ENCODE measurements around the gene CYP2J2. TPM values are rescaled to one million over a fixed set of nuclear protein-coding genes. Genes with fewer than 3 reads are reported as not detected.

CYP2J2 gene
- total RNA-seq, 1 experiment from 2014 or later = 1.1 TPM

GRCh38 chr1:59845091-59845490, 81.5 kb downstream of the CYP2J2 start:
- H3K9me3 ChIP-seq (ENCODE audit: control insufficient read depth in 1 of 2, insufficient read depth in 1 of 2, low read depth in 1 of 2, low read length in 2 of 2) = no peaks in the 10 kb centered on the region
- no peak overlapping the region for H3K4me2 ChIP-seq (ENCODE audit: low read length)
- H3K9me2 ChIP-seq (ENCODE audit: insufficient read depth) = no peaks in the 10 kb centered on the region
- ChIA-PET POLR2A (no interaction called here), CTCF (no interaction called here), RAD21 (ENCODE audit: low non-redundant PET in 1 of 2, low total read pairs in 2 of 2, uncharacterized antibody in 2 of 2, unreplicated experiment in 2 of 2) (no interaction called here)
- intact Hi-C loops (cut with micrococcal nuclease) = no loop called here
- no peak for TF ChIP-seq YY1 (IDR thresholded peaks at IDR 0.05; ENCODE audit: extremely low read depth, insufficient replicate concordance, low read depth, low read length)
- no peak for TF ChIP-seq FOSL1 (IDR thresholded peaks at IDR 0.05; ENCODE audit: low read depth)
- no peak for TF ChIP-seq CBX3 (IDR thresholded peaks at IDR 0.05; ENCODE audit: low read depth)
- no peak for TF ChIP-seq CEBPB (IDR thresholded peaks at IDR 0.05; ENCODE audit: low read depth)
- no peak for TF ChIP-seq ZNF274 (IDR thresholded peaks at IDR 0.05; ENCODE audit: low read depth, low read length)
- no peak for TF ChIP-seq SRF (IDR thresholded peaks at IDR 0.05; ENCODE audit: low read depth)
- TF ChIP-seq ATF3 (IDR thresholded peaks at IDR 0.05) = no peak
- no peak for TF ChIP-seq CTCF (IDR thresholded peaks at IDR 0.05 in 2 of 3, conservative IDR thresholded peaks at IDR 0.05 in 1 of 3; ENCODE audit: borderline replicate concordance in 1 of 3, insufficient read depth in 1 of 3, low read depth in 2 of 3, low read length in 2 of 3)
- ATAC-seq (no peak), DNase-seq (ENCODE audit: low read depth, low spot score) (no peak)
- no peaks in the 10 kb centered on the region for H3K4me1 ChIP-seq (ENCODE audit: control insufficient read depth in 1 of 2, insufficient read depth in 2 of 2, low read length in 2 of 2)
- H3K27ac ChIP-seq (ENCODE audit: low read depth, low read length) = no peak overlapping the region
- no peak overlapping the region for H3K9ac ChIP-seq (ENCODE audit: low read length)
- H3K36me3 ChIP-seq (ENCODE audit: control insufficient read depth in 1 of 2, insufficient read depth in 2 of 2, low read length in 2 of 2) = peaks cover 6 to 21% of the 10 kb centered on the region in 2 experiments; a peak in 2 of 4 replicates
- no TSS peak for BruUV-seq (replicated peaks)
- no peak overlapping the region for H2AFZ ChIP-seq (ENCODE audit: low read depth, low read length, poor library complexity, severe bottlenecking)
- no peaks in the 10 kb centered on the region for H4K20me1 ChIP-seq (ENCODE audit: insufficient read depth)
- no peak overlapping the region for H3K4me3 ChIP-seq (replicated peaks in 1 of 2; ENCODE audit: low read depth in 1 of 2, low read length in 2 of 2)
- no peaks in the 10 kb centered on the region for H3K27me3 ChIP-seq (ENCODE audit: insufficient read depth, low read length)
- no peaks in the 10 kb centered on the region for H3K79me2 ChIP-seq (ENCODE audit: insufficient read depth, low read length)

Other genes starting within 250 kb of the CYP2J2 start
- 30.9 TPM for gene HOOK1, start 111.8 kb downstream of the CYP2J2 start, total RNA-seq (2021; ENCODE audit: unreplicated experiment)
- gene C1orf87, start 147.0 kb upstream of the CYP2J2 start, total RNA-seq (2021; ENCODE audit: unreplicated experiment) = not detected